Loucy (cell line): Measurements from ENCODE around the gene CLDN11.

ENCODE experiments used
- EZH2phosphoT487 ChIP-seq: fragments of 200-600 bp; IDR thresholded peaks from 2 replicates; pipeline ENCODE4 v1.6.1; 2018; ENCODE audit warnings: antibody characterized with exemption, mild to moderate bottlenecking, moderate library complexity, borderline replicate concordance
- TF ChIP-seq, protein P1 (sequence below): fragments of 200-600 bp; sonication (generic); conservative IDR thresholded peaks from 2 replicates; pipeline ENCODE4 v1.5.1; 2014; ENCODE audit warnings: mild to moderate bottlenecking, antibody characterized with exemption, low read length

DNA sequence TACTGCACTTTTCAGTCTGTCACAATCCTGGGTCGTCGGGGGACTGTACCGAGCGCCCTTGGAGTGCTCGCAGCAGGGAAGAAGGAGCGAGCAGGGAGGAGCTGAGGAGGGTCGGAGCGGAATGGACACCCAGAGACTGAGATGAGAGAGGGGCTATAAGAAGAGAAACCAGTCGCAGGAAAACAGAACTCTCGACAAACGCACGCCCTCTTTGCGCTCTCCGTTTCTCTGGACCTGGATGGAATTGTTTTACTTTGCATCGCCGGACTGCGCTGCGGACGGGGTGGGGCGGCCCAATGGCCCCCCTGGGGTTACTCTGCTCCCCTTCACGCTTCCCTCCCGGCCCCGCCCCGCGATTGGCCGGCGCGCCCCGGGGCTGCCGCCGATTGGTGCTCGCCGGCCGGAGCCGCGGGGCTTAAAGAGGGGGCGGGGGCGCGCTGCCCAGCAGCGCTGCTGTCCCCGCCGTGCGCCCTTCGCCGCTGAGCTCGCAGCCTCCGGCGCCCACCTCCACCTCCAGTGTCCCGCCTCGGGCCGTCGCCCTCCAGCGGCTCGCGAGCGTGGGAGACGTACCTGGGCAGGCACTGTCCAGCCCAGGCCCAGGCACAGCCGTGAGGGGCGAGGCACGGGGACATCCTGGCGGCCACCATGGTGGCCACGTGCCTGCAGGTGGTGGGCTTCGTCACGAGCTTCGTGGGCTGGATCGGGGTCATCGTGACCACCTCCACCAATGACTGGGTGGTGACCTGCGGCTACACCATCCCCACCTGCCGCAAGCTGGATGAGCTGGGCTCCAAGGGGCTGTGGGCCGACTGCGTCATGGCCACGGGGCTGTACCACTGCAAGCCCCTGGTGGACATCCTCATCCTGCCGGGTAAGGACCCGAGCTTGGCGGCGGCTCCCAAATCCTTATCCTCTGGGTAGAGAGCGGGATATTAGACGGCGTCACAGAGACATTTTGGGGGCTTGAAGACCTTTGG lies at the start of gene CLDN11:
- TF ChIP-seq, protein P1, sequence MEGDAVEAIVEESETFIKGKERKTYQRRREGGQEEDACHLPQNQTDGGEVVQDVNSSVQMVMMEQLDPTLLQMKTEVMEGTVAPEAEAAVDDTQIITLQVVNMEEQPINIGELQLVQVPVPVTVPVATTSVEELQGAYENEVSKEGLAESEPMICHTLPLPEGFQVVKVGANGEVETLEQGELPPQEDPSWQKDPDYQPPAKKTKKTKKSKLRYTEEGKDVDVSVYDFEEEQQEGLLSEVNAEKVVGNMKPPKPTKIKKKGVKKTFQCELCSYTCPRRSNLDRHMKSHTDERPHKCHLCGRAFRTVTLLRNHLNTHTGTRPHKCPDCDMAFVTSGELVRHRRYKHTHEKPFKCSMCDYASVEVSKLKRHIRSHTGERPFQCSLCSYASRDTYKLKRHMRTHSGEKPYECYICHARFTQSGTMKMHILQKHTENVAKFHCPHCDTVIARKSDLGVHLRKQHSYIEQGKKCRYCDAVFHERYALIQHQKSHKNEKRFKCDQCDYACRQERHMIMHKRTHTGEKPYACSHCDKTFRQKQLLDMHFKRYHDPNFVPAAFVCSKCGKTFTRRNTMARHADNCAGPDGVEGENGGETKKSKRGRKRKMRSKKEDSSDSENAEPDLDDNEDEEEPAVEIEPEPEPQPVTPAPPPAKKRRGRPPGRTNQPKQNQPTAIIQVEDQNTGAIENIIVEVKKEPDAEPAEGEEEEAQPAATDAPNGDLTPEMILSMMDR: no peak
- TF ChIP-seq EZH2phosphoT487: no peak
